HG02943 (cell line): Measurements from ENCODE around the gene RNU1-1.
"Not testable (repeated sequence)": the region's sequence is repeated elsewhere in the genome, so short reads cannot be mapped to it uniquely, and the experiment has no call there.

Source experiments
- ATAC-seq: cut with Tn5 transposase; IDR thresholded peaks from one replicate; pipeline ENCODE4 v1.9.1; 2021; ENCODE audit warnings: mild to moderate bottlenecking, low read depth, moderate library complexity; ENCODE audit not compliant: unreplicated experiment

RNU1-1 gene

DNA sequence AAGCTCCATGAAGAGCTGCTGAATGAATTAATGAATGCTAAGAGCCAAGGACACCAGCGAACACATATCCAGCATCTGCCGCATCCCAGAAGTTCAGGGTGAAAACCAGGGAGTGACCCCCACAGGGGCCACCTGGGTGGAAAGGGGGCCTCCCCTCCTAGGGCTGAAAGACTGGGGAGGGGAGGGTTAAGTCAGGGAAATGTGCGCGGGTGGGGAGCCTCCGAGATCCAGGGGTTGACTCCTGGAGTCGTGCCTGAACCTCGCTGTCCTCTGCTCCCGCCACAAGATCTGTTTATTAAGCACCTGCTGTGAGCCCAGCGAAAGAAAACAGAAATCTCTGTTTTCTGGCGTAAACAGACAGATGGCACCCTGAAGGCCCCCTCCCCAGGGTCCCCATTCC, 16.0 kb downstream of the RNU1-1 start:
- not testable (repeated sequence) for ATAC-seq

DNA sequence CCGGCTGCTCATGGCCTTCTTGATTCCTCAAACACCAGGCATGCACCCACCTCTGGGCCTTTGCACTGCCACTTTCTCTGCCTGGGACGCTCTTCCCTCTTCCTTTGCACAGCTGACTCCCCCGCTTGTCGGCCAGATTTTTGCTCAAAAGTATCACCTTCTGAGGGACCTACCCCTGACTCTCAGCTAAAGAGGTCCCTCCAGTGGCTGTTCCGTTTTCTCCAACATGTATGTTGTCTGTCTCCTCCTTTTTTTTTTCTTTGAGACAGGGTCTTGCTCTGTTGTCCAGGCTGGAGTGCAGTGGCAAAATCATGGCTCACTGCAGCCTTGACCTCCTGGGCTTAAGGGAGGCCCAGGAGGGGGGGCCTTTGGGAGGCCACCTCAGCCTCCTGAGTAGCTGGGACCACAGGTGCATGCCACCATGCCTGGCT, 16.6 kb downstream of the RNU1-1 start:
- not testable (repeated sequence) for ATAC-seq

DNA sequence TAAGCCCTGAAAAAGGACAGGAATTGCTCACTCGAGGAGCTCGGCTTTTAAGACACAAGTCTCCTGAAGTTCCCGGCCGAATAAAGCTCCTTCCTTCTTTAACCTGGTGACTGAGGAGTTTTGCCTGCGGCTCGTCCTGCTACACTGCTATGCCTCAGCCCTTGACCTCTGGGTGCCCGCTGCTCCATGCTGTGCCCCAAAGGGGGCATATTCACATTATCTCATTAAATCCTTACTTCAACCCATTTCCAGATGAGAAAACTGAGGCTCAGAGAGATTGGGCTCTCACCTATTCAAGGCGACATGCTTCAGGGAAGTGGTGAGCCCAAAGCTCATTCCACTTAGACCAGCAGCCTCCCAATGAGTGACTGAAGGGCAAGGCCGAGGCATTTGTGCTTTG, 20.4 kb downstream of the RNU1-1 start:
- not testable (repeated sequence) for ATAC-seq

DNA sequence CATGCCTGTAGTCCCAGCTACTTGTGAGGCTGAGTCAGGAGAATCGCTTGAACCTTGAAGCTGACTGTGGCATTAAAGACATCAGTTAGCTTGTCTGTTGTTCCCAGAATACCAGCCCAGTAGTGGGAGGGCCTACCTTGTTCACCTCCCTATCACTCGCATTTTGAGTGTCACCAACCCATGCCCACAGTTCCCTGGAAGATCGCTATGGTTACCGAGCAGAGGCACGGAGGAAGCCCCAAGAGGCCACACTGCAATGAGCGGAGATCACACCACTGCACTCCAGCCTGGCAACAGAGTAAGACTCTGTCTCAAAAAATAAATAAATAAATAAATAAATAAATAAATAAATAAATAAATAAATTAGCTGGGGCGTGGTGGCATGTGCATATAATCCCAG, 21.1 kb downstream of the RNU1-1 start:
- ATAC-seq = not testable (repeated sequence)

DNA sequence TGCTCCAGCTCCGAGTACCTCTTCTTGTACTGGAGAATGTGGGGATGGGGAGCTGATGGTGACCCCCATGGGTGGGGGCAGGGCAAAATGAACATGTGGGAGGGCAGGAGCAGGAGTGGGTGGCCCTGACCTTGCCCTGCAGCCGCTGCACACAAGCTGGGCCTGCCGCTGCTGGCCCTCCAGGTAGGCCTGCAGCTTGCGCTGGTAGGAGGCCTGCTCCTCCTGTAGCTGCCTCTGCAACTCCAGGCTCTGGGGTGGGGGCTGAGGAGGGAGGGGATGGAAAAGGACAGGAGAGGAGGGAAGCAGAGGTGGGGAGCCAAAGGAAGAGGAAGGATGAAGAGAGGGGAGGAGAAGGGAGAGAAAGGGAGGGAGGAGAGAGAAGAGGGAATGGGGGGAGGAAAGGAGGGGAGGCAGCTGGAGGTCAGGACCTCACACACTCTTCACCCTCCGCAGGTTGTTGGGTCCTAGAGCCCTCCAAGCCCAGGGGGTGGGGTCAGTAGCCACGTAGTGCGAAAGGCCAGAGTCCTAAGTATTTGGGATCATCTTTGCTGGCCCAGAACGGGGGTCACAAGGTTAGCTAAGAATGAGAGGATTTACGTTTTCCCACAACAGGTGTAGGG, 22.9 kb downstream of the RNU1-1 start:
- ATAC-seq = no peak

DNA sequence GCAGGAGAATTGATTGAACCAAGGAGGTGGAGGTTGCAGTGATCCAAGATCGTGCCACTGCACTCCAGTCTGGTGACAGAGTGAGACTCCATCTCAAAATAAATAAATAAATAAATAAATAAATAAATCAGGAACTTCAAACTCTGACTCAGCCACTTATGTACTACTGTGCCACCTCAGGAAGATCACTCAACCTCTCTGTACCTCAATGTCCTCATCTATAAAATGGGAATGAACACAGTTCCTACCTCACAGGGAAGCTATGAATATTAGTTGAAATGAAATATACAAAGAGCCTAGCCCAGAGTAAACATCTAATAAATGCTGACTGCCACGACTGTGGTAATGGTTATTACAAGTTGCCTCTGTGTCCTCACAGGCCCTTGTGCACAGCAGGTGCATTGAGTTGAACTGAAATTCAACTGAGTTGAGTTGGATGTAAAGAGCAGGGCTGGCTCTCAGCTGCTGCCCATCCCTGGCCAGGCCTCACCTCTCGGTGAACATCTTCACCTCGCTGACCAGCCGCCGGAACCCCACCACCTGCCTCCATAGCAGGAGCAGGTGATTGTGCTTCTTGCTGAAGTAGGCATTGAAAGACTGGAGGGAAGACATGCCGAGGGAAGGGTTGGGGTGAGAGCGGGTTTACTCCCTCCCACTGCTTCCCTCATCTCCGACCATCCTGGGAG, 24.7 kb downstream of the RNU1-1 start:
- ATAC-seq = not testable (repeated sequence)

DNA sequence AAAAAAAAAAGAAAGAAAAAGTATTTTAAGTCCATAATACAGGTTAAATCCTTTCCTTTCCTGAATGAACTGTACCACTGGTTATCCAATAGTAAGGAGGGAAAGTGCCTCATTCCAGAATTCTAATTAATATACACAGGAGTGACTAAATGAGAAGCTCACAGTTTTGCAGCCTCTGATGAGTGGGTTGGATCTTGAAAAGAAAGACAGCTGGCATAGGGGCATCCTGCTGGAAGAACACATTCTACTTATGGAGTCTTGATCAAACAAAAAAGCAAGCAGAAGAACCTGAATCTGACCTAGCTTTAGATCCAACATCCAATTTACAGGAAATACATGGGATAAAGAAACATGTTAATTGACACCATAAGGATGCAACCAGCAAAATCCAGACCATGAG, 27.1 kb downstream of the RNU1-1 start:
- ATAC-seq = not testable (repeated sequence)

DNA sequence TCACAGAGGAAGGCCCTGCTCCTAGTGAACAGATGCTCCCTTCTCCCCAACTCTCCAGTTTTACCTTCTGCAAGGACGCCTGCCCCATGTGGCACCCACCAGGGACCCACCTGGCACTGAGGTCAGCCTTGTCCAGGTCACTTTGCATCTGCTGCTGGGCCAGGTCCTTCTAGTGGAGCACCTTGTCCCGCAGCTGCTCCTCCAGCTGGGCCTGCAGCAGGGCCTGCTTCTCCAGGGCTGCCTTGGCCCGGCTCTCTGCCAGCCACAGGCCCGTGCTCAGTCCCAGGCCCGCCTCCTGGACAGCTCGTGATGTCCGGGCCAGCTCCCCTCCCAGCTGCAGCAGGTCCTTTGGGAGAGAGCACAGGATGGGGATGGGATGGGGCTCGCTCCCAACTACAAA, 27.8 kb downstream of the RNU1-1 start:
- ATAC-seq = not testable (repeated sequence)

DNA sequence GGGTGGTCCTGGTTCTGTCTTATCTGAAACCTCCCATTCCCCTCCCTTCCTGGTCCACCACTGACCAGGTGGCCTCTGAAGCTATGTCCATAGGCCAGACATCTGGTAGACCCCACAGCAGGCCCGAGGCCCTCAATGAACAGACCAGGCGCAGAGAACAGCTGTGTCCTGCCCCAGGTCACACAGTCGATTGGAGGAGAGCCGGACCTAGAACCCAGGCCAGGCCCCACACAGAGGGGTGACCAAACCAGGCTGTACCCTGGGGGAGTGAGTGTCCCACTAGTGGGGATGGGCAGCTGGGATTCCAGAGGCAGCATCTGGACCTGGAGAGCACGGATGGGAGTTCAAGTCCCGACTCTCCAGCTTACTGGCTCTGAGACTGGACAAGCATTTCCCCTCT, 29.2 kb downstream of the RNU1-1 start:
- no peak for ATAC-seq

DNA sequence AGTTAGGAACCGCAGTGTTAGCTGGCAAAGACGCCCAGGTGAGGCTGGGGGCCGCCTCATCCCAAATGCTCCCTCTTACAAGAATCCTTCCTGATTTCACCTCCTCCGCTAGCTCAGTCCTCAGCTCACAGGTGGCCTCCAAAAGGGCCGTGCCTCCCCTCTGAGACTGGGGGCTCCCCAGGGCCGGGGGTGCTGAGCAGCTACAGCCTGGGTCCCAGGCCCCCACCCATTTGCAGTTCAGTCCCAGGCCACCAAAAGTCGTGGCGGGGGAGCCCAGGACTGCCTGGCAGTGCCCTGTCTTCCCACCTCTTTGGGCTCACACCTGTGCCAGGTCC, 29.6 kb downstream of the RNU1-1 start:
- no peak for ATAC-seq

DNA sequence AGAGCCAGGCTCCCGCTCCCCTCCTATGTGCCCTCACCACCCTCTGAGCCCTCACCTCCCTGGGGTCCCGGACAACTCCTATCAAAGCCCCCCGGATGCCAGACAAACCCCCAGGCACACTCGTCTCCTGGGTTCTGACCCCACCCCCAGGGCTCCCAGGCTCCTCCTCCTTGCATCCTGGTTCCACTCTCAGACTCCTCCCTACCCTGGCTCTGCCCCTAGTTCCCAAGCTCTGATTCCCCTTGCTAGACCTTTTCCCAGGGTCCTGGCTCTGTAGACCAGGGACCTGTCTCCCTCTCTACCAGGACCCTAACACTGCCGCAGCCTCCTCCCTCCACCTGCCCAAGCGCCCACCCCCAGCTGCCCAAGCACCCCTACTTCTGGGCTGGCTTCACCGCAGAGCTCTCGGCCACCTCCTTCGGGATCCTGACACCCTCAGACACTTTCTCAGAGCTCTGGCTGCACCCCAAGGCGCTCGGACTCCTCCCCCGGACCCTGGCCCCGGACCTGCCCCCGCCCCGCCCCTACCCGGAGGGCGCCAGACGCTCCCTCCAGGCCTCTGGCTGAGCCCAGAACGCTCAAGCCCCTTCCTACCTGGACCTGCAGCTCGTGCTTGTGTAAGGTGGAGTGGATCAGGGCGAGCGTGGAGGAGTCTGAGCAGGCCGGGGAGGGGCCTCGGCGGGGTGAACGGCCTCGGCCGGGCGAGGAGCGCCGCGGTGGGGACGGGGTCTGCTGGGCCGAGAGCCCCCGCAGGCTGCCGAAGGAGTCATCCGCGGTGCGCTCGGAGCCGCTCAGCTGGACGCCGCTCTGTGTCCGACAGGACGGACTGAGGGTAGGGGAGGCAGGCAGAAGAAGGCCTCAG, 30.2 kb downstream of the RNU1-1 start:
- ATAC-seq = not testable (repeated sequence)

DNA sequence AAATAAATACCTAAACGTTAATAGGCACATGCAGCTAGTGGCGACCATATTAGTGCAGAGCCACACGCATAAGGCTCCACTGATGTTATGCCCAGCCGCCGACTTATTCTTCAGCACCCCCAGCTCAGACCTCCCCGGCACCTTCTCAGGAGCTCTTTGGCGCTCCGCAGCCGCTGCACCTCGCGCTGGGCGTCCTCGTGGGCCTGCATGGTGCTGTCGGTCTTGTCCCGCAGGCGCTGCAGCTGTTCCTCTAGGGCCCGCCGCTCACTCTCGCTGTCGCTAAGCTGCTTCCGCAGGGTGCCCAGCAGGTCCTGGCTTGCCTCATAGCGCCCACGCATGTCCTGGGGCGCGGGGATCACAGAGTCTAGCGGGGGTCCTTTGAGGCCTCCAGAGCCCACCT, 30.9 kb downstream of the RNU1-1 start:
- ATAC-seq = not testable (repeated sequence)

DNA sequence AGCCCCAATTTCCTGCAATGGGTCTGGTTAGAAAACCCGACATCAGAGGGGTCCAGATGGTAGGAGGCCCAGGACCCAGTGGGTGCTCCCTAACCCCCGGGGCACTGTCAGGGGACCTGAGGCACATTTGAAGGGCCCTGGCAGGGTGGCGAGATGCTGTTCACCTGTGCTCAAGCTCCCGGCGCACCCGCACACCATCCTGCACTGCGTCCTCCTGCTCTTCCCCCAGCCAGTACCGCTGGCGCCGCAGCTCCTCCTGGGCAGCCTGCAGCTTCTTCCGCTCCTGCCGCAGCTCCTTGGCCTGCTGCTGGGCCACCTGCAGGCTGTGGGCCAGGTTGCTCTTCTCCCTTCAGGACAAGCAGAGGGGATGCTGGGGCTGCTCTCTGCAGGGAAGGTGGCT, 36.0 kb downstream of the RNU1-1 start:
- no peak for ATAC-seq

DNA sequence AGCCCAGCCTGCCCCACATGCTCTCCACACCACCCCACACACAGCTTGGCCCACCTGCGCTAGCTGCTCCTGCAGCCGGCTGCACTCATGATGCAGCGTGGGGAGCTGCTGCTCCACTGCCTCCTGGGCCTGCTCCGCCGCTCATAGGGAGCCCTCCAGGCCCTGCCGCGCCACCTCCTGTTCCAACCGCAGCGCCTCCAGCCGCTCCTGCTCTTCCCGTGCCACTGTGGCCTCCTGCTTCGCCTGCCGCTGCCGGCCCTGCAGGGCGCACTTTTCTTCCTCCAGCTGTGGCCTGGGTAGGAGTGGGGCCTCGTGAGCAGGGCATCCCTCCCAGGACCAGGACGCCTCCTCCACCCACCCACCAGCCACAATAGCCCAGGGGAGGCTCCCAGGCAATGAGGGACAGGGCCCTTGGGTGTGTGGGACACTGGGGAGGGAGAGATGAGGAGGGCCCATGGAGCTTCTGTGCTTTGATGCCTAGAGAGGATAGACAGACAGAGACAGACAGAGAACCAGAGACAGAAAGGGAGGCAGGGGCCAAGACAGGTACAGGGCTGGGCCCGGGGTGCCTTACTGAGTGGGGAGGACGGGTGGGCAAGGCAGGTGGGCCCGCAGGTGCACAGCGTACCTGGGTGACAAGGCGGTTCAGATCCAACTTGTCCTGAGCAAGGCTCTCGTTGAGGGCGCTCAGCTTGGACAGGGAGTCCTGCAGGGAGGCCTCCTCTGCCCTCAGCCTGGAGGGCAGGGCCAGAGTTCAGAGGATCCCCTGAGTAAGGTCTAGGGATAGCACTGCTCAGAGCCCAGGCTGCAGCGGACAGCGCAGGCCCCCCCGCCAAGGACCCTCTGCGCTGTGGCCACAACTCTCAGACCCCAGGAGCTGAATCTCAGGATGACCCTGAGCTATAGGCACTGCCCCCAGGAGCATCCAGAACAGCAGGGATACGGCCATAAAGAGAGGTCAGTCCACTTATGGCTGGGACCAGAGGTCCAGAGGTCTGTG, 38.0 kb downstream of the RNU1-1 start:
- ATAC-seq = not testable (repeated sequence)

DNA sequence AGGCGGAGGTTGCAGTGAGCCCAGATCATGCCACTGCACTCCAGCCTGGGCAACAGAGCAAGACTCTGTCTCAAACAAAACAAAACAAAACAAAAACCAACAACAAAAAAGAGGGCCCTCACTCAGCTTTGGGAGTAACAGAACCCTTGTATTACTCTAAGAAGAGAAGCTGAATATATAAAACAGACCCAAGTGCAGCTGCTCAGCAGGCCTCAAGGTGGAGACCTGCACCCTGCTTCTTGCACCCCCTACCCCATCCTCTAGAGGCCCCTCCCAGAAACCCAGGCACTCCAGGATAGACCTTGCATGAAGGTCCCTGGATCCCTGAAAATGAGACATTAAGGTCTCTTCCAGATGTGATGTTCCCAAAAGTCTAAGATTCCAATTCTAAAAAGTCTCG, 39.2 kb downstream of the RNU1-1 start:
- ATAC-seq = not testable (repeated sequence)

DNA sequence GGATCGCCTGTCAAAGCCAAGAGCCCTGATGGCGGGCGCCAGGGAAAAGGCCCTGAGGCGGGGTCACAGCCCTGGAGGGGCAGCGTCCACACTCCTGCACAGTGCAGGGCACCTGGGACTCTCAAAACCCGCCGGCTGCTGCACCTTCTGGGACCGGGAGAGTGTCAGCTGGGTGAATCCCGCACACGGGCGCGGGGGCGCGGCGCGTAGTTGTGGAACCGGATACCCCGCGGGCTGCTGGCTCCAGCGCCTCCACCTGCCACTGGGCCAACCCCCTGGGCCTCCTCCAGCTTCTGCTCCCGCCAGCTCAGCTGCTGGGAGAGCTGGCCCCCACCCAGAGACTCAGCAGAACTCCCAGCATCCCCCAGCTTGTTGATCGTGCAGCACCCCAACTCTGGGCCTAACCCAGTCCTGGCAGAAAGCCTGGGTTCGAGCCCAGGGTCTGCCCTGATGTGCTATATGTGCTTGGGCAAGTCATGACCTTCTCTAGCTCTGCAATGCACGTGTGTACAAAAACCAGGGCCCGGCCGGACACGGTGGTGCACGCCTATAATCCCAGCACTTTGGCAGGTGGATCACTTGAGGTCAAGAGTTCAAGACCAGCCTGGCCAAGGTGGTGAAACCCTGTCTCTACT, 39.8 kb downstream of the RNU1-1 start:
- no peak for ATAC-seq

DNA sequence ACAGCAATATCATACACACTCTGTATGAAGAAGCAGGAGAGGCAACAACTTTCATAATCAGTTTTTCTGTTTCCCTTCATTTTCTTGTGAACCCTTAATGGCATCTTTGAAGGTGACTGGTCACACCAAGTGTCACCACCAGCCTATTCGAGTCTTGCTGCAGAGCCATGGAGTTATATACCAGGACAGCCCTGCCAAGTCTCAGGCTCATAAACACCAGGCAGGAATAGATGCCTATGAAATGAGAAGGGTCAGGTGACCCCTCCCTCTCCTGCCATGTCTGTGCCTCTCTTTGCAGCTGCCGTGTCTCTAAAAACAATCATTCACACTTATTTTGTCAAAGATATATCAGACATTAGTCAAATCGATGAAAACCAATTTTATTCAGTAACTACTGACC, 45.5 kb downstream of the RNU1-1 start:
- ATAC-seq = no peak

DNA sequence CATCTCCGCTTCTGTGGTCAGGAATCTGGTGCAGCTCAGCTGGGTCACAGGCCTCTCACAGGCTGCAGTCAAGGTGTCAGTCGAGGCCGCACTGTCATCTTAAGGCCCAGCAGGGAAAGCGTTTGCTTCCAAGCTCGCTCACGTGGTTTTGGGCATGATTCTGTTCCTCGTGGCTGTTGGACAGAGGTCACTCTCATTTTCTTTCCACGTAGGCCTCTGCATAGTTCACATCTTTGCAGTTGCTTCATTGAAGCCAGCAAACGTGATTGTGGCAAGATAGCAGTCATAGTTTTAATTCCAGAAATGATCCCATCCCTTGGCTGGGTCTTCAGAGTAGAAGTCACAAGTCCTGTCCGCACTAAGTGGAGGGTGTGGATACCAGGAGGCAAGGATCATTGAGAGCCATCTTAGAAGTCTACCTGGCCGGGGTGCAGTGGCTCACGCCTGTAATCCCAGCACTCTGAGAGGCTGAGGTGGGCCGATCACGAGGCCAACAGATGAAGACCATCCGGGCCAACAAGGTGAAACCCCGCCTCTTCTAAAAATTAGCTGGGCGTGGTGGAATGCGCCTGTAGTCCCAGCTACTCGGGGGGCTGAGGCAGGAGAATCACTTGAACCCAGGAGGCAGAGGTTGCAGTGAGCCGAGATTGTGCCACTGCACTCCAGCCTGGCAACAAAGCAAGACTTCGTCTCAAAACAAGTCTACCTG, 49.0 kb downstream of the RNU1-1 start:
- no peak for ATAC-seq
